NCI-H128 (cell line): ENCODE data around the gene MUC6.

Experiments used
- DNase-seq: peaks from one replicate; lab custom pipeline; 2025; ENCODE audit not compliant: unreplicated experiment; lab: John Stamatoyannopoulos, UW

MUC6 gene

GRCh38 chr11:1038361-1038760 lies 1.8 kb upstream of the MUC6 start:
- no peak for DNase-seq

GRCh38 chr11:1037506-1038055 lies 1.1 kb upstream of the MUC6 start:
- no peak for DNase-seq

- DNase-seq, result no peak
These were observed 413 bp upstream of the MUC6 start for GRCh38 chr11:1036931-1037330.

GRCh38 chr11:1035577-1036283 lies 788 bp downstream of the MUC6 start:
- DNase-seq, result no peak

GRCh38 chr11:1034456-1035295 lies 1.8 kb downstream of the MUC6 start:
- no peak for DNase-seq

- no peak for DNase-seq
These were observed 2.5 kb downstream of the MUC6 start for GRCh38 chr11:1034001-1034400.

GRCh38 chr11:1033016-1033798 lies 3.3 kb downstream of the MUC6 start:
- DNase-seq, result no peak

GRCh38 chr11:1032310-1032891 lies 4.1 kb downstream of the MUC6 start:
- no peak for DNase-seq

GRCh38 chr11:1031121-1031899 lies 5.2 kb downstream of the MUC6 start:
- DNase-seq, result no peak

- no peak for DNase-seq
These were observed 6.0 kb downstream of the MUC6 start for GRCh38 chr11:1030556-1030955.

- DNase-seq, result no peak
These were observed 6.4 kb downstream of the MUC6 start for GRCh38 chr11:1030086-1030485.

GRCh38 chr11:1029654-1030053 lies 6.9 kb downstream of the MUC6 start:
- DNase-seq, result no peak

GRCh38 chr11:1029051-1029450 lies 7.5 kb downstream of the MUC6 start:
- DNase-seq, result no peak

GRCh38 chr11:1028616-1029015 lies 7.9 kb downstream of the MUC6 start:
- no peak for DNase-seq

GRCh38 chr11:1028291-1028540 lies 8.3 kb downstream of the MUC6 start:
- no peak for DNase-seq

- DNase-seq, result no peak
These were observed 8.8 kb downstream of the MUC6 start for GRCh38 chr11:1027483-1028290.

GRCh38 chr11:1026641-1027482 lies 9.7 kb downstream of the MUC6 start:
- DNase-seq, result no peak

GRCh38 chr11:1026163-1026450 lies 10.4 kb downstream of the MUC6 start:
- DNase-seq, result no peak
